Tibial nerve (tissue), 4 donors: Measurements from ENCODE around the gene PTK6. TPM values are rescaled to one million over a fixed set of nuclear protein-coding genes. Genes with fewer than 3 reads are reported as not detected.
A peak's percentile ranks its signal among the peaks of the same experiment; 100 is the strongest.
"Not testable (repeated sequence)": the region's sequence is repeated elsewhere in the genome, so short reads cannot be mapped to it uniquely, and the experiment has no call there.

Experiments
- DNase-seq, 2 donors: peaks; one replicate each; pipeline ENCODE4 v3.0.0-alpha.2; 2019; ENCODE audit warnings: low spot score in 2 of 2
- H3K27ac ChIP-seq, 4 donors: fragments of 200-600 bp; sonication (generic) in 3 of 4; one replicate each; pipeline ENCODE4 v1.5.1; 2017 to 2019; ENCODE audit warnings: mild to moderate bottlenecking in 1 of 4
- H3K27me3 ChIP-seq, 2 donors: fragments of 200-600 bp; sonication (generic) in 1 of 2; one replicate each; pipeline versions ENCODE4 v1.5.1 to v1.6.0; 2017 to 2019
- H3K36me3 ChIP-seq, 3 donors: fragments of 200-600 bp; sonication (generic); one replicate each; pipeline ENCODE4 v1.5.1; 2018 to 2019
- H3K4me1 ChIP-seq, 4 donors: fragments of 200-600 bp; sonication (generic) in 3 of 4; one replicate each; pipeline ENCODE4 v1.5.1; 2017 to 2019
- H3K4me3 ChIP-seq, 4 donors: fragments of 200-600 bp; sonication (generic) in 3 of 4; one replicate each; pipeline ENCODE4 v1.5.1; 2017 to 2019; ENCODE audit warnings: mild to moderate bottlenecking in 1 of 4, moderate library complexity in 1 of 4
- H3K9me3 ChIP-seq, 4 donors: fragments of 200-600 bp; sonication (generic) in 3 of 4; one replicate each; pipeline ENCODE4 v1.5.1; 2017 to 2019
- EP300 ChIP-seq, 2 donors: sonication (generic); formaldehyde crosslinking; IDR thresholded peaks; one replicate each; pipeline ENCODE4 v1.6.1; 2017; ENCODE audit warnings: antibody characterized with exemption in 2 of 2, mild to moderate bottlenecking in 1 of 2
- POLR2A ChIP-seq, 2 donors: fragments of 450-650 bp; IDR thresholded peaks; one replicate each; pipeline ENCODE4 v1.6.1; 2017; ENCODE audit warnings: antibody characterized with exemption in 2 of 2, mild to moderate bottlenecking in 2 of 2, moderate library complexity in 2 of 2
- WGBS, 2 donors: methylation state at CpG; one replicate each; pipeline ENCODE4 v1.1.5; 2018; 5-methylcytosine and 5-hydroxymethylcytosine counted together
- total RNA-seq, 4 donors: library from RNA; depleted of rRNA; stranded (reverse); fragments of >200 nt; gene quantifications; one replicate each; pipeline ENCODE4 v1.1.0, GENCODE V29; 2016
- TF ChIP-seq, protein P1 (sequence below), 5 experiments: fragments of 200-600 bp in 3 of 5; fragments of 450-650 bp in 2 of 5; sonication (generic) in 3 of 5; IDR thresholded peaks; one replicate each; pipeline ENCODE4 v1.5.1; 2016 to 2019; ENCODE audit warnings: antibody characterized with exemption in 5 of 5, mild to moderate bottlenecking in 3 of 5, moderate library complexity in 2 of 5

Gene PTK6
- total RNA-seq, 4 donors from 2014 or later = 0.21 to 0.90 TPM; not detected in 2

DNA sequence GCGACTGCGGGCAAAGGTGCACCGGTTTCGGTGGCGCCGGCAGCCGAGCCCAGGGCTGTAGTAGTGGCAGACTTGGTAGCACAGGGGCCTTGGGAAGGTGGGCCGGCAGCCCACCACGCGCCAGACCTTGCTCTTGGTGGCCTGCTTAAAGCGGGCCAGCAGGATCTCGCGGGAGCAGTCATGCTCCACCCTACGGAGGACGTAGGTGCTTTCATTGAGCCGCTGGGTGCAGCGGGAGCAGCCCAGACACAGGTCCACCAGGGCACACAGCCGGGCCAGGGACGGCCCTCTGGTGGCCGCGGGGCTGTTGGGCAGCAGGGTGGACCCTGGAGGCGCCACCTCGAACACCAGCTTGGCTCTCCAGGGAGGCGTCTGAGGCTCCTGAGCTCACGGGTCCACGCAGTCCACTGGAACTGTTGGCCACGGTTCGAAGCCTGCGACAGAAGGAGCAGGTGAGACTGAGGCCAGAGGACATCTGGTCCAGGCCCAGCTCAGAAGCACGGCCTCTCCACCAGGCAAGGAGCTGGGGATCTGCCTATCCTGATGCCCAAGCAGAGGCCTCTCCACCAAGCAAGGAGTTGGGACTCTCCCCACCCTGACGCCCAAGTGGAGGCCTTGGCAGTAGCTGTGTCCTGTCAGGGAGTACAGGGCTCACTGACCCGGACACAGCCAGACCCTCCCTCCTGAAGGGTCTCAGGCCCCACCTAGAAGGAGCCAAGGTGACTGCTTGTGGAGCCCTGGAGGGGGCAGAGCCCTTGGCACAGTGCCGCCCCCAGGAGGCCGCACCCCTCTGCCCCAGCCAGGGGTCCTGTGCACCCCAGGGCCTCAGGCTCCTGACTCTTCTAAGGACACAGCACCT, 35.8 kb upstream of the PTK6 start:
- Histone ChIP-seq H3K4me3 (peak overlapping the region; percentile 69 to 89 (median 82)), H3K27ac (peak overlapping the region; percentile 67 to 92 (median 80)), H3K4me1 (peaks cover 0 to 27% (median 12%) of the 10 kb centered on the region in 4 donors), H3K9me3 (no peaks in the 10 kb centered on the region), H3K36me3 (peaks cover 0 to 32% (median 0%) of the 10 kb centered on the region in 3 donors), H3K27me3 (no peaks in the 10 kb centered on the region)
- no peak for DNase-seq
- TF ChIP-seq POLR2A (IDR thresholded peaks at IDR 0.05) = no peak
- TF ChIP-seq EP300 (IDR thresholded peaks at IDR 0.05) = no peak
- TF ChIP-seq, protein P1, sequence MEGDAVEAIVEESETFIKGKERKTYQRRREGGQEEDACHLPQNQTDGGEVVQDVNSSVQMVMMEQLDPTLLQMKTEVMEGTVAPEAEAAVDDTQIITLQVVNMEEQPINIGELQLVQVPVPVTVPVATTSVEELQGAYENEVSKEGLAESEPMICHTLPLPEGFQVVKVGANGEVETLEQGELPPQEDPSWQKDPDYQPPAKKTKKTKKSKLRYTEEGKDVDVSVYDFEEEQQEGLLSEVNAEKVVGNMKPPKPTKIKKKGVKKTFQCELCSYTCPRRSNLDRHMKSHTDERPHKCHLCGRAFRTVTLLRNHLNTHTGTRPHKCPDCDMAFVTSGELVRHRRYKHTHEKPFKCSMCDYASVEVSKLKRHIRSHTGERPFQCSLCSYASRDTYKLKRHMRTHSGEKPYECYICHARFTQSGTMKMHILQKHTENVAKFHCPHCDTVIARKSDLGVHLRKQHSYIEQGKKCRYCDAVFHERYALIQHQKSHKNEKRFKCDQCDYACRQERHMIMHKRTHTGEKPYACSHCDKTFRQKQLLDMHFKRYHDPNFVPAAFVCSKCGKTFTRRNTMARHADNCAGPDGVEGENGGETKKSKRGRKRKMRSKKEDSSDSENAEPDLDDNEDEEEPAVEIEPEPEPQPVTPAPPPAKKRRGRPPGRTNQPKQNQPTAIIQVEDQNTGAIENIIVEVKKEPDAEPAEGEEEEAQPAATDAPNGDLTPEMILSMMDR (IDR thresholded peaks at IDR 0.05) = no peak
- 83 to 88% methylated on average over 17 to 25 of the region's 34 CpGs for WGBS, 2 donors

- 86 to 89% methylated on average over 30 to 32 of the region's 48 CpGs for WGBS, 2 donors
- no peak for DNase-seq
- Histone ChIP-seq H3K4me1 (peaks cover 0 to 27% (median 12%) of the 10 kb centered on the region in 4 donors), H3K36me3 (peaks cover 0 to 40% (median 0%) of the 10 kb centered on the region in 3 donors), H3K9me3 (no peaks in the 10 kb centered on the region), H3K27me3 (no peaks in the 10 kb centered on the region), H3K27ac (no peak overlapping the region), H3K4me3 (no peak overlapping the region)
- TF ChIP-seq EP300 (IDR thresholded peaks at IDR 0.05) (no peak), POLR2A (IDR thresholded peaks at IDR 0.05) (no peak)
- TF ChIP-seq, protein P1 (IDR thresholded peaks at IDR 0.05) = no peak
Observed at GRCh38 chr20:63572071-63572787, 35.1 kb upstream of the PTK6 start.

DNA sequence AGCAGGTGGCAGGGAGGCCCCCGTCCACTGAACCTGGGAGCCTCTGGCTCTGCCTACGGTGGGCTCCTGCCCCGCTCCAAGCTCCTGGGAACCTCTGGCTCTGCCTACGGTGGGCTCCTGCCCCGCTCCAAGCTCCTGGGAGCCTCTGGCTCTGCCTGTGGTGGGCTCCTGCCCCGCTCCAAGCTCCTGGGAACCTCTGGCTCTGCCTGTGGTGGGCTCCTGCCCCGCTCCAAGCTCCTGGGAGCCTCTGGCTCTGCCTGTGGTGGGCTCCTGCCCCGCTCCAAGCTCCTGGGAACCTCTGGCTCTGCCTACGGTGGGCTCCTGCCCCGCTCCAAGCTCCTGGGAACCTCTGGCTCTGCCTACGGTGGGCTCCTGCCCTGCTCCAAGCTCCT, 33.9 kb upstream of the PTK6 start:
- H3K27me3 ChIP-seq, H3K9me3 ChIP-seq, DNase-seq, H3K27ac ChIP-seq, H3K4me3 ChIP-seq: not testable (repeated sequence)
- 52 to 58% methylated on average over 2 to 9 of the region's 11 CpGs for WGBS, 2 donors
- peaks cover 0 to 27% (median 12%) of the 10 kb centered on the region in 4 donors for H3K4me1 ChIP-seq
- peaks cover 0 to 52% (median 0%) of the 10 kb centered on the region in 3 donors for H3K36me3 ChIP-seq

DNA sequence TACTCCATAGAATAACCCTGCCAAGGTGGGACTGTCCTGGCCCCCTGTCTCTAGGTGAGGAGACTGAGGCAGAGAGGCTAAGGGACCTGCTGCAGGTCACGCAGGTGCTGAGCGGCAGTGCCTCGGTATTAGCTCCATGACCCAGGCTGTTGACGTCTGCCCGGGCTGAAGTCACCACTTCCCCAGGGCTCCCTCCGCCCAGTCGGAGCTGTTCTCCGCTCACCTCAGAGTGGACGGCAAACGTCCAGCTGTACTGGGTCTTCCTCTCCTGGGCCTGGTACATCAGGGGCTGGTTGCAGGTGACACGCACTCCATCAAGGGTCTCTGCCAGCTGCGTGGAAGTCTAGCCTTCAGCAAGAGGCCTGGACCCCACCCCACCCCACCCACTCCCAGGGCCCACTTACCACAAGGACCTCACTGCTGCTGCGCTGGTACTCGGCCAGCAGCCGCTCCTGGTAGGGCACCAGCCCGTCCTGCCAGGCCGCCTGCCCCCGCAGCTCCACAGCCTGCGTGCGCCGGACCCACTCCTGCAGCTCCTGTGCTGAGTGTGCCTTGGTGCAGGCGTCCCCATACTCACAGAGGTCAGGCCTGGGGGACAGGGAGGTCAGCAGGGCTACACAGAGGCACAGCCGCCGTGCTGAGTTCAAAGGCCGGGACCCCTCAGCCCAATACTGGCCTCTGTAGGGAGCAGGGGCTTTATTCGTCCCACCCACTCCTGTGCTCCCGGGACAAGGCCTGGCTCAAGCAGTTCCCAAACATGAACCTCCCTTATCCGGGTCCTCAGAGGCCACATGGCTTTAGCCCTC, 33.3 kb upstream of the PTK6 start:
- Histone ChIP-seq H3K36me3 (peaks cover 0 to 58% (median 0%) of the 10 kb centered on the region in 3 donors), H3K27me3 (no peaks in the 10 kb centered on the region), H3K27ac (no peak overlapping the region), H3K9me3 (no peaks in the 10 kb centered on the region), H3K4me3 (no peak overlapping the region), H3K4me1 (peaks cover 0 to 27% (median 12%) of the 10 kb centered on the region in 4 donors)
- DNase-seq = no peak
- TF ChIP-seq, protein P1 (IDR thresholded peaks at IDR 0.05) = no peak
- no peak for TF ChIP-seq POLR2A (IDR thresholded peaks at IDR 0.05)
- no peak for TF ChIP-seq EP300 (IDR thresholded peaks at IDR 0.05)
- 88% methylated on average over 14 to 21 of the region's 28 CpGs for WGBS, 2 donors
